ENCODE results near the gene DCLK2.

- TF ChIP-seq POLR2A (IDR thresholded peaks at IDR 0.05; ENCODE audit: extremely low read depth, insufficient read length): no peak
- TF ChIP-seq CTCF (IDR thresholded peaks at IDR 0.05; ENCODE audit: low read depth, low read length): no peak
- TF ChIP-seq MYC (IDR thresholded peaks at IDR 0.05; ENCODE audit: low read depth, low read length): no peak
- TF ChIP-seq MAX (IDR thresholded peaks at IDR 0.05; ENCODE audit: low read depth, low read length): no peak
Observed at GRCh38 chr4:150063128-150063527, 15.1 kb upstream of the DCLK2 start.
